NT2/D1 (cell line): Measurements from ENCODE around the gene SPECC1L.
"Not testable (repeated sequence)": the region's sequence is repeated elsewhere in the genome, so short reads cannot be mapped to it uniquely, and the experiment has no call there.

ENCODE experiments used
- SUZ12 ChIP-seq: IDR thresholded peaks from 2 replicates; pipeline ENCODE4 v1.6.1; 2011; ENCODE audit not compliant: insufficient read length, insufficient read depth; ENCODE audit errors: extremely low read depth
- YY1 ChIP-seq: IDR thresholded peaks from 2 replicates; pipeline ENCODE4 v1.6.1; 2011; ENCODE audit not compliant: insufficient read length, insufficient read depth
- ZNF274 ChIP-seq: IDR thresholded peaks from 2 replicates; pipeline ENCODE4 v1.6.1; 2011; ENCODE audit warnings: mild to moderate bottlenecking, low read depth, low read length

GRCh38 chr22:24238101-24238694, 32.4 kb upstream of the SPECC1L start:
- not testable (repeated sequence) for TF ChIP-seq ZNF274, YY1, SUZ12
